K562 (cell line): Measurements from ENCODE around the gene CRYBA4. TPM values are rescaled to one million over a fixed set of nuclear protein-coding genes. Genes with fewer than 3 reads are reported as not detected.
A peak's percentile ranks its signal among the peaks of the same experiment; 100 is the strongest.

Experiments
- CHD7 ChIP-seq: fragments of 200-600 bp; sonication (generic); IDR thresholded peaks from one replicate; pipeline ENCODE4 v1.6.1; 2012; ENCODE audit warnings: mild to moderate bottlenecking, low read depth, low read length, inconsistent platforms
- SIN3B ChIP-seq: fragments of 450-650 bp; IDR thresholded peaks from 2 replicates; pipeline ENCODE4 v1.6.1; 2017; ENCODE audit warnings: low read depth, mild to moderate bottlenecking, moderate library complexity
- THRAP3 ChIP-seq: fragments of 450-650 bp; IDR thresholded peaks from 2 replicates; pipeline ENCODE4 v1.6.1; 2016; ENCODE audit warnings: mild to moderate bottlenecking, inconsistent platforms, borderline replicate concordance
- UBTF ChIP-seq, 2 experiments: IDR thresholded peaks; 2 replicates each; pipeline ENCODE4 v1.6.1; 2012; ENCODE audit warnings: improper control_type of control experiment in 2 of 2, low read depth in 2 of 2, low read length in 2 of 2, borderline replicate concordance in 1 of 2
- ZNF551 ChIP-seq: fragments of 250-450 bp; sonication (Bioruptor Pico); IDR thresholded peaks from 2 replicates; pipeline ENCODE4 v1.5.0; 2021; ENCODE audit warnings: mild to moderate bottlenecking, moderate library complexity
- polyA plus RNA-seq, 8 experiments: library from polyadenylated mRNA; depleted of rRNA in 4 of 8; stranded (reverse) in 5 of 8; unstranded in 3 of 8; fragments of >200 nt; fragmentation: Nextera tagmentation in 2 of 8; fragmentation: Illumina TruSeq in 1 of 8; extraction: Ambion mirVana in 2 of 8; extraction: Trizol in 1 of 8; gene quantifications; 2 replicates each; pipeline versions ENCODE4 v1.2.1 to v1.2.3, GENCODE V29; 2011 to 2014; ENCODE audit warnings: inconsistent platforms in 1 of 8, missing spikeins in 1 of 8
- total RNA-seq, 7 experiments: library from RNA; depleted of rRNA in 6 of 7; stranded (reverse); fragments of >200 nt in 6 of 7; fragmentation: Illumina TruSeq in 2 of 7; extraction: Trizol in 2 of 7; gene quantifications; 2 replicates each; pipeline versions ENCODE4 v1.2.1 to v1.2.3, GENCODE V29; 2011 to 2021; ENCODE audit warnings: low replicate concordance in 1 of 7

CRYBA4 gene
- total and polyA plus RNA-seq, 9 of the 15 experiments (the other 6 are each of a cell fraction or from before 2014, with no cell fraction given), result 0.59 to 3.3 (median 1.6) TPM

- peak; percentile 52 to 59; a peak in 1 of 4 replicates for TF ChIP-seq UBTF (IDR thresholded peaks at IDR 0.05; ENCODE audit: borderline replicate concordance in 1 of 2, low read depth in 2 of 2, low read length in 2 of 2)
- no peak for TF ChIP-seq CHD7
- TF ChIP-seq THRAP3, result no peak
- TF ChIP-seq SIN3B, result no peak
- TF ChIP-seq ZNF551 (CRISPR knock-in tag), result no peak
These were observed 51.1 kb downstream of the CRYBA4 start (continued) for GRCh38 chr22:26672590-26673468.
